Subcutaneous adipose tissue (tissue), 4 donors: Measurements from ENCODE around the gene LKAAEAR1. TPM values are rescaled to one million over a fixed set of nuclear protein-coding genes. Genes with fewer than 3 reads are reported as not detected.

Experiments
- small RNA-seq: library from RNA; depleted of rRNA; stranded (forward); fragments of <200 nt; gene quantifications from one replicate; pipeline ENCODE3, GENCODE V24; 2016
- total RNA-seq, 4 donors: library from RNA; depleted of rRNA; stranded (reverse); fragments of >200 nt; gene quantifications; one replicate each; pipeline ENCODE4 v1.1.0, GENCODE V29; 2016
- TF ChIP-seq, protein P1 (sequence below): fragments of 450-650 bp; IDR thresholded peaks from one replicate; pipeline ENCODE4 v1.5.1; 2016; ENCODE audit warnings: low read depth, mild to moderate bottlenecking, control low read depth, antibody characterized with exemption, moderate library complexity

LKAAEAR1 gene
- total RNA-seq, 4 donors from 2014 or later: not detected

DNA sequence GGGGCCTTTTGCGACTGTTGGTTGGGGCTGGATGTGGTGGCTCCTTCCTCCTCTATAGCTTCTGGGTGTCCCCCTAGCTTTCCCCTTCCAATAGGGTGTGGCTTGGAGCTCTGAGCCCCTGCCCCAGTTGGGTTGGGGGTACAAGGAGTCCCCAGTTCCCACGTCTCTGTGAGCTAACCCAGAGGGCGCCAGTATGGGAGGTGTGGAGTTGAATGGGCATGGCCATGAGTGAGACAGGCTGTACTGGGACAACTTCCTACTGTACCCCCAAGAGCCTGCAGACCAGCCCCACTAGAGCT is 47.0 kb downstream of the LKAAEAR1 start:
- TF ChIP-seq, protein P1, sequence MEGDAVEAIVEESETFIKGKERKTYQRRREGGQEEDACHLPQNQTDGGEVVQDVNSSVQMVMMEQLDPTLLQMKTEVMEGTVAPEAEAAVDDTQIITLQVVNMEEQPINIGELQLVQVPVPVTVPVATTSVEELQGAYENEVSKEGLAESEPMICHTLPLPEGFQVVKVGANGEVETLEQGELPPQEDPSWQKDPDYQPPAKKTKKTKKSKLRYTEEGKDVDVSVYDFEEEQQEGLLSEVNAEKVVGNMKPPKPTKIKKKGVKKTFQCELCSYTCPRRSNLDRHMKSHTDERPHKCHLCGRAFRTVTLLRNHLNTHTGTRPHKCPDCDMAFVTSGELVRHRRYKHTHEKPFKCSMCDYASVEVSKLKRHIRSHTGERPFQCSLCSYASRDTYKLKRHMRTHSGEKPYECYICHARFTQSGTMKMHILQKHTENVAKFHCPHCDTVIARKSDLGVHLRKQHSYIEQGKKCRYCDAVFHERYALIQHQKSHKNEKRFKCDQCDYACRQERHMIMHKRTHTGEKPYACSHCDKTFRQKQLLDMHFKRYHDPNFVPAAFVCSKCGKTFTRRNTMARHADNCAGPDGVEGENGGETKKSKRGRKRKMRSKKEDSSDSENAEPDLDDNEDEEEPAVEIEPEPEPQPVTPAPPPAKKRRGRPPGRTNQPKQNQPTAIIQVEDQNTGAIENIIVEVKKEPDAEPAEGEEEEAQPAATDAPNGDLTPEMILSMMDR: no peak

DNA sequence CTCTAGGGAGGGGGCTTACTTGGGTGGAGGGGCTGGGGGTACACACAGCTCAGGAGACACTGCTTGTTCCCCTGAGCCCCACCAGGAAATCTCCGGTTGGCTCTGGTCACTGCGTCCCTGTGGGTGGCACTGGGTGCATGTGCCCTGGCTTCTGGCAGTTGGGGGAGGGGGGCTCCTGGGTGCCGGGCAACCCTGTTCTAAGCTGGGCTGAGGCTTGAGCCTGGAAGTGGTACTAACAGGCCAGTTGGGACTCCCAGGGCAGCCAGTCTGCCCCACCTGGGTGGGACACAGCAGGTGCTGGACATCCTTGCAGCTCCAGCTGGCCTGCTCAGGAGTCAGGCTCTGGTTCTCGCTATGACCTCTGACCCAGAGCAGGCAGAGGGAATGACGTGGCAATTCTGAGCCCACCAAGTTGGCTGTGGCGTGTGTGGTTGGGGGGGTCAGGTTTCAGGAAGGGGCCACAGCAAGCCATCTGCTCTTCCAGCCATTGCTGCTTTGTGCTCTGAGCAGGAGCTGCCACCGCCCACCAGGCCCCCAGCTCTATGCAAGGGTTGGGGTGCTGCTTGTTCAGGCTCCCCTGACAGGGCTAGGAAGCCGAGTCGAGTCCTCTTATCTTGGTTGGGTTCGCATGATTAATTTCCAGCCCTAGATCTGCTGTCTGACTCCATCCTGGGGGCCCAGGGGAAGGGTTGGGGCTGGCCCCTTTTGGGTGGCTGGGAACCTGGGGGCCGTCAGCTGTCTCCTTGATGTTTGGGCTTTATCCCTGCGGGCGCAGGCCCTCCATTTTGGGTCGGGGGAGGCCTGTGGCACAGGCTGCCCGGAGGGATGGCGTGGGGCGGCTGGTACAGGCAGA is 47.6 kb downstream of the LKAAEAR1 start:
- TF ChIP-seq, protein P1: no peak

DNA sequence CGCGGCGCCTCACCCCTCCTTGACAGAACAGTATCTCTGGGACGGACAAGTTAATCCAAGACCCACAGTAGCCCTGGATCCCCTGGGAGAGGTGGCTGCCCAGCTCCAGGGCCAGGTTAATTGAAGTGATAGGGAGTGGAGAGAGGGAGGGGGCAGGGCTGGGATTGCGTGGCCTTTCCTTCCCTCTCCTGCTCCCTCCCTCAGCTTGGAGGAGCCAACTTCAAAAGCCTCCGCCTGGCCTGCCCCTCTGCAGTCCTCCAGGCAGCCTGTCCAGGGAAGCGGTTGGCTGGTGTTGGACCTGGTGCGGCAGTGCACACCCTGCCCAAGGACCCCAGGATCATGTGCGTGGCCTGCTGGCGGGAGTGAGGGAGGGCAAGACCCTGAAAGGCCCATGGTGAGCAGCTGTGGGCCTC is 48.3 kb downstream of the LKAAEAR1 start, which contains the start of gene C20orf204:
TSS of gene C20orf204 (plus strand) at position 250 of the 413 bp plus-strand sequence. CDS start at position 392, 142 bp downstream.
- TF ChIP-seq, protein P1: no peak

DNA sequence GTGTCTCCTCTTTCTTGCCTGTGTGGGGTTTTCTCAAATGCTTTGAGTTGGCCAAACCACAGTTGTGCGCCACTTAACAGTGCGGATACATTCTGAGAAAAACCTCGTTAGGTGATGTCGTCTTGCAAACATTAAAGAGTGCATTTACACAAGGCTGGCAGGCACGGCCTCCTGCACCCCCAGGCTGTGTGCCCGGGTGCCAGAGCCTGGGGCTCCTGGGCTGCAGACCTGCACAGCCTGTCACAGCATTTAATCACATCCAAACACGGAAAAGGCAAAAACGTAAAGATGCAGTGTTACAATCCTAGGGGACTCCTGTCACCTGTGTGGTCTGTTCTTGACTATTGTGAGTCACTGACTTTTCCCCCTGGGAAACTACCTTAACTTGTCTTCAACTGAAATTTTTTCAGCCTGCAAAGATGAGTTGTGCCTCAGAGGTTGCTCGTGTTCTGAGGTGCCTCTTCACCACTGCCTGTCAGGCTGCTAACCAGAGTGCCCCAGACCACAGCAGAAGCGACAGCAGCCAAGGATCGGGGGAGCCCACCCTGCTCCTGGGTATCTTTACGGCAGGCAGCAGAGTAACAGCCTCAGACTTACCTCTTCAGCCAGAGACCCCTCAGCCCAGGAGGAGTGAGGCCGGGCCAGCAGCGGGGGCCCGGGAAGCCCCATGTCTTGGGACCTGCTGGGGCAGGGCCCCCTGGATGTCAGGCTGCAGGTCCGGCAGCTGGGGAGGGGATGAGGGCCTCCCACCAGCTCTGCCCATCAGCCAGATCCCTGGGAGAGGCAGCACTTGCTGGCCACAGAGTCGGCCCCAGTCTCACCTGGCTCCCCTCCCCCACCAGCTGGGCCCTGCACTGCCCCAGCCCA is 48.9 kb downstream of the LKAAEAR1 start:
- TF ChIP-seq, protein P1: no peak

DNA sequence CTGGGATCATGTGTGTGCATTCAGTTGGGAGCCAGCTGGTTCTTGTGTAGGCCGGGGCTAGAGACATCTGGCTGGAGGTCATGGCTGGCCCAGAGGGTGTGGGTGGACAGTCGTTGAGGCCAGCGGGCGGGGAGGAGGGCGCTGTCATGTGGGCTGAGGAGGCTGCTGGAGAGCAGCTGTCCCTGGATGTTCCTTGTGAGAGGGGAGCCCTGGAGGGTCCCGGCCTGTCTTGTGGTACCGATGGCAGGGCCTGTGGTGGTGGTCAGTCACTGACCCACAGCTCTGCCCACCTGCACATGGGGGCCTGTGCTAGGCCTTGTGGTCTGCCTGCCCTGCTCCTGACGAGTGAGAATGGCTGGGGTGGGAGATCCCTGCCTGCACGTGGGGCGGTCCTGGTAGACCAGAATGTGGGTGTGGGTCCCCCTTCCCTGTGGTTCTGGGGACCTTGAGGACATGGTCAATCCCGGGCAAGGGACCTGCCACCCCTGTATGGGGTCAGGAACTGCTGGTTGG is 50.2 kb downstream of the LKAAEAR1 start:
- TF ChIP-seq, protein P1: no peak

Small RNA genes within 50 kb of the gene (small RNA-seq; reads per million reads assigned to genes)
- gene AL355803.1: not detected
- gene MIR6813: not detected

Other genes with a start within 250 kb of the LKAAEAR1 start
- gene ABHD16B, start 222.9 kb downstream of the LKAAEAR1 start, total RNA-seq: not detected
- 100 to 1,000 TPM; 110 to 165 (median 152) TPM for gene TPD52L2, start 219.1 kb downstream of the LKAAEAR1 start, total RNA-seq
- 10 to 100 TPM; 24.3 to 47.5 (median 35.1) TPM for gene DNAJC5, start 189.3 kb downstream of the LKAAEAR1 start, total RNA-seq
- gene UCKL1, start 128.0 kb downstream of the LKAAEAR1 start, total RNA-seq: 10 to 100 TPM; 24.4 to 47.7 (median 27.1) TPM
- gene ZNF512B, start 114.5 kb downstream of the LKAAEAR1 start, total RNA-seq: 10 to 100 TPM in 1 of 4 donors, 1 to 10 TPM in 3; 2.6 to 11.9 (median 4.7) TPM
- gene SAMD10, start 104.8 kb downstream of the LKAAEAR1 start, total RNA-seq: 1 to 10 TPM in 3 of 4 donors, not detected in 1; 1.1 to 2.3 (median 2.0) TPM
- 10 to 100 TPM; 44.3 to 80.3 (median 57.2) TPM for gene PRPF6, start 103.3 kb downstream of the LKAAEAR1 start, total RNA-seq
- gene C20orf204, start 48.2 kb downstream of the LKAAEAR1 start, total RNA-seq: 1 to 10 TPM in 2 of 4 donors, under 1 TPM in 2; 0.17 to 4.0 (median 1.1) TPM
- 10 to 100 TPM in 1 of 4 donors, 1 to 10 TPM in 3; 1.2 to 46.3 (median 7.1) TPM for gene SOX18, start 34.8 kb downstream of the LKAAEAR1 start, total RNA-seq
- 10 to 100 TPM; 30.8 to 36.9 (median 33.2) TPM for gene TCEA2, start 21.2 kb downstream of the LKAAEAR1 start, total RNA-seq
- 10 to 100 TPM; 15.6 to 44.5 (median 20.4) TPM for gene RGS19, start 4.9 kb downstream of the LKAAEAR1 start, total RNA-seq
- 1 to 10 TPM in 3 of 4 donors, under 1 TPM in 1; 0.65 to 2.7 (median 1.7) TPM for gene OPRL1, start 4.3 kb downstream of the LKAAEAR1 start, total RNA-seq
- gene NPBWR2, start 23.2 kb upstream of the LKAAEAR1 start, total RNA-seq: not detected
- not detected for gene MYT1, start 80.1 kb upstream of the LKAAEAR1 start, total RNA-seq
- 10 to 100 TPM; 39.1 to 76.2 (median 58.3) TPM for gene PCMTD2, start 171.3 kb upstream of the LKAAEAR1 start, total RNA-seq